ENCODE measurements around the gene CELSR1.
A peak's percentile ranks its signal among the peaks of the same experiment; 100 is the strongest.

The CELSR1 gene, protein sequence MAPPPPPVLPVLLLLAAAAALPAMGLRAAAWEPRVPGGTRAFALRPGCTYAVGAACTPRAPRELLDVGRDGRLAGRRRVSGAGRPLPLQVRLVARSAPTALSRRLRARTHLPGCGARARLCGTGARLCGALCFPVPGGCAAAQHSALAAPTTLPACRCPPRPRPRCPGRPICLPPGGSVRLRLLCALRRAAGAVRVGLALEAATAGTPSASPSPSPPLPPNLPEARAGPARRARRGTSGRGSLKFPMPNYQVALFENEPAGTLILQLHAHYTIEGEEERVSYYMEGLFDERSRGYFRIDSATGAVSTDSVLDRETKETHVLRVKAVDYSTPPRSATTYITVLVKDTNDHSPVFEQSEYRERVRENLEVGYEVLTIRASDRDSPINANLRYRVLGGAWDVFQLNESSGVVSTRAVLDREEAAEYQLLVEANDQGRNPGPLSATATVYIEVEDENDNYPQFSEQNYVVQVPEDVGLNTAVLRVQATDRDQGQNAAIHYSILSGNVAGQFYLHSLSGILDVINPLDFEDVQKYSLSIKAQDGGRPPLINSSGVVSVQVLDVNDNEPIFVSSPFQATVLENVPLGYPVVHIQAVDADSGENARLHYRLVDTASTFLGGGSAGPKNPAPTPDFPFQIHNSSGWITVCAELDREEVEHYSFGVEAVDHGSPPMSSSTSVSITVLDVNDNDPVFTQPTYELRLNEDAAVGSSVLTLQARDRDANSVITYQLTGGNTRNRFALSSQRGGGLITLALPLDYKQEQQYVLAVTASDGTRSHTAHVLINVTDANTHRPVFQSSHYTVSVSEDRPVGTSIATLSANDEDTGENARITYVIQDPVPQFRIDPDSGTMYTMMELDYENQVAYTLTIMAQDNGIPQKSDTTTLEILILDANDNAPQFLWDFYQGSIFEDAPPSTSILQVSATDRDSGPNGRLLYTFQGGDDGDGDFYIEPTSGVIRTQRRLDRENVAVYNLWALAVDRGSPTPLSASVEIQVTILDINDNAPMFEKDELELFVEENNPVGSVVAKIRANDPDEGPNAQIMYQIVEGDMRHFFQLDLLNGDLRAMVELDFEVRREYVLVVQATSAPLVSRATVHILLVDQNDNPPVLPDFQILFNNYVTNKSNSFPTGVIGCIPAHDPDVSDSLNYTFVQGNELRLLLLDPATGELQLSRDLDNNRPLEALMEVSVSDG (N-terminal part only)

DNA sequence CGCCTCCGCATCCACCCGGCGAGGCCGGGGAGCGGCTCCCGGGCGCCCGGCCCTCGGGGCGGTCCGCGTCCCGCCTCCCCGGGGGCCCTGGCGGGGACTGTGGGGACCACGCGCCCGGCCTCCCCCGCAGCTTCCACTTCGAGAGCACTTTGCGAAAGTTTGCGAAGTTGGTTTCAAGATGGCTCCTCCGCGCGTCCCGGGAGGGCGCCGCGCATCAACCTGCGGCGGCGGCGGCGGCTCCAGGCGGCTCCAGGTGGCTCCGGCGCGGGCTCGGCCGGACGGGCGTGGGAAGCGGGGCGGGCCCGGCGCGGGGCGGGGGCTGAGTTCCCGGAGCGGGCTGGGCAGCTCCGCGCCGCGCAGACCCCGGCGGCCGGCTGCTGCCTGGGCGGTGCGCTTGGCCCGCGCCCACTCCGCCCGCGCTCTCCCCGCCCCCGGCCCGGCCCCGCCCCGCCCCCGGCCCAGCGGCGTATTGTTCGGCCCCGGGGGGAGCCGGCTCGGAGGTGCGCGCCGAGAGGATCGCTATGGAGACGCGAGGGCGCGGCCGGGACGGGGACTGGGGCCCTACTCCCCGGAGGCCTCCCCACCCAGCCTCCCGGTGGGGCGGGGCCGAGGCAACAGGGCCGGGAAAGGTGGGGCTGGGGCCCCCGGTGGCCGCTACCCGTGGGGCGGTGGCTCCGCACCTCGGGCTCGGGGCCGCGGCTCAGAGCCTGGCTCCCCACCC lies at the start of gene CELSR1:
TSS of gene CELSR1 (minus strand) at position 396 of the 721 bp plus-strand sequence. CDS start 450 bp downstream, outside the sequence.
- peak; percentile 83 for DNase-seq

DNA sequence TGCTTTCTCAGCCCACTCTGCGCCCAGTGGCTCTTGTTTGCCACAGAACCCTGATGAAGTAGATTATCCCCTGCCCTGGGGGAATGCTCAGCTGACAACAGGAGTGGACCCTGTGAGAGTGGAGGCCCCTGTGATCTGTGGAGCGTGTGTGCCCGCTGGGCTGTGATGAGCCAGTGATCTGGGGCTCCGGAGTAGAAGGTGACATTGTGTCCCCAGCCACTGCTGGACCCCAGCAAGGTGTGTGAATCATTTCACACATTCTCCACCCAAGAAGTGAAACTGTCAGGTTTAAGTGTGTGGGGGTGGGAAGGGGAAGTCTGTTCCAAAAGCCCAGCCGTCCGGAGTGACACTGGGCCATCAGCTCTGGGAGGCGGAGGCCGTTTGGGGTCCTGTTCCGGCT lies 49.6 kb upstream of the CELSR1 start:
- no peak for DNase-seq

DNA sequence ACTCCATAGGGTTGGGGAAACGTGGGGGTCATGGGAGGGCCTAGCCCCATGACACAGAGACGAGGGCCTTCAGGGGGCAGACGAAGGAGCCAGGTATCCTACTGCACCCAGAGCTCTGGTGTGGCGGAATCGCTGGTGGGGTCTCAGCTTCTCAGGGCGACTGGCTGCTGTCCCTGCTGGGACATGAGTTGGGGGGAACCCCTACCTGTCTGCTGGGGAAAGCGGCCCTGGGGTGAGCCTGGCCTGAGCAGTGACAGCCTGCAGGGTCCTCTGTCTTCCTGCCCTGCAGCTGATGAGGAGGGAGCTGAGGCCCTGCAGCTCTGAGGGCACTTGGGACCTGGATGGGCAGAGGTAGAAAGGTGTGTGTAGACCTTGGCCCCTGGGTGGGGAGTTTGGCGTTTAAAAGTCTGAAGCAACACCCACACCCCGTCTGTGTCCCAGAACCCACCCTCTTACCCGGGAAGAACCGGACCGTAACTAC lies 49.2 kb upstream of the CELSR1 start:
- DNase-seq, result no peak

DNA sequence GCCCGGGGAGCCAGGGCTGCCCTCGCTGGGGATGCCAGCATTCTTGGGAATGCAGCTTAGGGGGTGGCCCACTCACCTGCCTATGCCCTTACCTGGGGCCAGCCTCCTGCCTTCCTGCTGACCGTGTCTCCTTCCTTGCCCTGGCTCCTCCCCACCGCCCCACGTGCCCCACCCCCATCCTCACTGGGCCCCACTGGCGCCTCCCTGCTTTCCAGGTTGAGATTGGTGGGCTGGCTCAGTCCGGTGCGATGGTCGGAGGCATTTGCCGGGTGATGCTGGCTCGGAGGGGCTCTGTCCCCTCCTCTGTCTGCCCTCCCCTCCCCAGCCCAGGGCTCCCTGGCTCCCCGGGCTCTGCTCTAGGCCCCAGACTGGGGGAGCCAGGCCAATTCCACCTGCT lies 48.7 kb upstream of the CELSR1 start:
- no peak for DNase-seq

DNA sequence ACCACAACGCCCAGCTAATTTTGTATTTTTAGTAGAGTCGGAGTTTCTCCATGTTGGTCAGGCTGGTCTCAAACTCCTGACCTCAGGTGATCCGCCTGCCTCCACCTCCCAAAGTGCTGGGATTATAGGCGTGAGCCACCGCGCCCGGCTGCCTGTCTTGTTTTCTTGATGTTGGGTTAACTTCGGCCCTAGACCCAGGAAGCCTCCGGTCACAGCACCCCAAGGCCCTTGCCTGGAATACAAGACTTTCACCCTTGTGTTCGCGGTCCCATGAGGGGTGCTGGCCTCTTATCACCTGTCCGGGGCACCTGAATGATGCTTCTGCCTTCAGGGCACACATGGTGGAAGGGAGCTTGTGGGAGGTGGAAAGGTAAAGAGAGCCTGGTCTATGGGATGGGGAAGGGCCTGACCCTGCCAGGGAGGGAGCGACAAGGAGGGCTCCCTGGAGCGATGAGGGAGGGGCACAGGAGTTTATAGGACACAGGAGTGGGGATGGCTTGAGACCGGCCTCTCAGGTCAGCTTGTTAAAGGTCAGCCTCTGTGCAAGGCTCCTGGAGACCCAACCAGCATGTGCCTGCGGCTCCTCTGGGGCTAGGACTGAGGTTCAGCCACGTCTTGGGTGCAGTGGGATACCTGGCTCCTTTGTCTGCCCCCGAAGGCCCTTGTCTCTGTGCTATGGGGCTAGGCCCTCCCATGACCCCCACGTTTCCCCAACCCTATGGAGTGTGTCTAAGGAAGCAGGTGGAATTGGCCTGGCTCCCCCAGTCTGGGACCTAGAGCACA lies 48.1 kb upstream of the CELSR1 start:
- no peak for DNase-seq

DNA sequence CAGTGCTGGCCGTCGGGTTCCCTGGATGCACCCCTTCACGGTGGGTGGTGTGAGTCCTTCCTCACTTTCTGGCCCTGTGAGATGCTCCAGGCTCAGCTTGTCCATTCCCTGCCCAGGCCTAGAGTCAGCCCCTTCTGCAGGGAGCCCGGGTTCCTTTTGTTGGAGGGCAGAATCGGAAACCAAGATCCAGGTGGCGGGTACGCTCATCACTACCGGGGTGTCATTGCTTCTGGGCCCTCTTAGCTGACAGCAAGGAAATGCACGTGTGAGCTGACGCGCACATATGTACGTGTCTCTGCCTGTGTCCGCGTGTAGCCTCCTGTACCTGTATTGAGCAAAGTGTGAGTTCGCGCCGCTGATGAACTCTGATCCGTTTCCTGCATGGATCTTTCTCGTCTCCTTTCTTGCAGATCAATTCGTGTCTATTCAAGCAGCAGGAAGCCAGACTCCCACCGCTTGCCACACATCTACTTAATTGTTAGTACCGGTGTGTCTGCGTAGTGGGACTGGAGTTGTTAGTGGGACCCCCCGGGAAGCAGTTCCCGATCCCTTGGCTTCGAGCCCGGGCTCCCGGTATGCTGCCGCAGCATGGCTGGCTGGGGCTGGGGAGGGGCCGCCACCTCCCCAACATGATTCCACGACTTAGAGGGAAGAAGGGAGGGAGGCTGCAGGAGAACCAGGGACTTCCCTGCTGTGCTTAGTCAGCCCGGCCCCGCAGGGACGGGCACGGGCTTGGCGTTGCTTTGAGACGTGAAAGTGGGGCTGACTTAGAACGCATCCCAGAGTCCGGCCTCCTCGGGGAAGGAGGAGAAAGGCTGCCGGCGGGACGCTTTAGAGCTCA lies 46.9 kb upstream of the CELSR1 start:
- DNase-seq, result peak; percentile 94

DNA sequence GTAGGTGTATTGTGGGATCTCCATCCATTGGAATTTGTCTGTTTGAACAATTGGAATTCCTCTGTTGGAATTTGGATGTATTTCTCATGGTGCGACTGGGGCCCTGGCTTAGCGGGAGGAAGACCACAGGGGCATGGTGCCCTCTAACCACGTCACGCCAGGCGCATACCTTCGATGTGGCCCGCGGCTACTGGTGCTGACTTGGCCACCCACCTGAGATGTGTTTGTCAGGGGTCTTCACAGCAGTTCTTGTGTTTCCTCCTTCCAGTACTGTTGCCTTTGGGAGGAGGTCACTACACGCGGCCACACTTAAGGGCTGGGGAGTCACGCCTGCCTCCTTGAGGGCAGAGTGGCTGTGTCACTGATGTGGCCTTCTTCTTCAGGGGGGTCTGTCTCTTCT lies 46.2 kb upstream of the CELSR1 start:
- DNase-seq, result no peak

DNA sequence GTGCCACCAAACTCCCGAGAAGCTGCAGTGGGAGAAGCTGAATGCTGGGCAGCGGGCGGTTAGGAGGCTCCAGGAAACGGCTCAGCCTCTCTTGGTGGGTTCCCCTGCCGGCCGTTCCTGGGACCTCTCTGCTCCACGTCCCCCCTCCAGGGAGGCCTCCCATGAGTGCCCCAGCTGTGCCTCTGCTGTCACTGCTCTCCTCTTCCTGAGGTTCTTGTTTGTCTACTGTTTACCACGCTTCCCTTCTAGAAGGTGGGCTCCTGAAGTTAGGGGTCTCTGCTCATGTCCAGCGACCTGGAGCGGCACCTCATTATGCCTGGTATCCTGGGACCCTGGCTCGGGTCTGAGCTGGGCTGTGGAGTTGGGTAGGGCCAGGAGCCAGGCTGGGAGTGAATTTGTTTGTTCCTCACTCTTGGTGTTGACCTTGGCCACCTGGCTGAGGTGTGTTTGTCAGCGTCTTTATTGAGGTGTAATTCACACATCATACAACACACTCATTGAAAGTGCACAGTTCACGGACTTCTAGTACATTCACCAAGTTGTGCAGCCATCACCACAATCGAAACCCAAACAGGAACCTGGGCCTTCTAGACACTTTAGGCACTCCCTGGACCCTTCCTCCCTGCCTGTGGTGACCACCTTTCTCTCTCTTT lies 45.0 kb upstream of the CELSR1 start:
- no peak for DNase-seq

DNA sequence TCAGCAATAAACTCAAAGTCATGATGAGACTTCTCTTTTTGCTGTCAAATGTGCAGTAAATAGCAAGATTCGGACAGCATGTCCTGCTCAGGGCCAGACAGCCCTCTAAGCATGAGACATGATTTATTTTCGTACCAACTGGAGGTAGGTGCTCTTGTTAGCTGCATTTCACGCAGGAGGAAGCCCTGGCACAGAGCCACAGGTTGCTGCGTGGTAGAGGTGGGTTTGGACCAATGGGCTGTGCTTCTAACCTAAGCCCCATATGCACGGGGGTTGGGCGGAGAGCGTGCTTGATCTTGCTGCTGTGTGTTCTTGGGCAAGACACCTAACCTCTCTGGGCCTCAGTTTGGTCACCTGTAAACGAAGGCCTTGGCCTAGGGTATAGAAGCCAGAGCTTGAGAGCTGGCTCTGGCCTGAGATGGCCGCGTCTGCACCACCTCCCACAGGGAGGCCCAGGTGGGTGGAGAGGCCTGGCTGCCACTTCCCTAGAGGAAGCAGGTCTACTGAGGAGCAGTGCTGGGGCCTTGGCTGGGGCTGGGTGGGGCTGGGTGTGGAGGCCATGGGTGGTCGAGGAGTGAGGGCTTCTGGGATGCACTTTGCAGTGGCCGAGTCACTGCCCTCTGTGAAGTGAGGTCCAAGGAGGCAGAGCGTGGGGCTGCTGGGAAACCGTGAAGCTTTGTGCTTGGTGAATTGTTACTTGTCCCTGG lies 44.3 kb upstream of the CELSR1 start:
- DNase-seq, result peak; percentile 75

DNA sequence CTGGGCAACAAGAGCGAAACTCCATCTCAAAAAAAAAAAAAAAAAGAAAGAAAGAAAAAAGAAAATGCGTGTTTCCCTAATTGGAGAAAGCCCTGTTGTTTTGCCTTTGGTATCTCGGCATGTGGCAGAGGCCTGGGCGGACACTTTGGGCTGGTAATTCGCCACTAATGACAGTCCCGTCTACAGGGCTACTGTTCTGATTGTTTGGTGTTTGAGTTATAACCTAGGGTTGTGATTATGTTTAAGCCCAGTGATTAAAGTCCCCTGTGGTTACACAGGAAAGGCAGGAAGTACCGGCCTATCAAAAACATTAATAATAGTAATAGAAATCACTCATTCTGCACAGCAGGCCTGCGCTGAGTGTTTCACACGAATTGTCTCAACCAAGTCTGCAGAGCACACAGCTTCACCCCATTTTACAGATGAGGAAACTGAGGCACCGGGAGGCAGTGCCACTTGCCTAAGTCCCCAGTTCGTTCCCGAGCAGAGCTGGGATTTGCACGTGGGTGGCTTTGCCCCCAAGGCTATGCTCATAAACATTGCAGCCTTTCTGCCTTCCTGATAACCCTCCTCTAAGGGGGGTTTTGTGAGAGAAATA lies 43.6 kb upstream of the CELSR1 start:
- peak; percentile 96 for DNase-seq

DNA sequence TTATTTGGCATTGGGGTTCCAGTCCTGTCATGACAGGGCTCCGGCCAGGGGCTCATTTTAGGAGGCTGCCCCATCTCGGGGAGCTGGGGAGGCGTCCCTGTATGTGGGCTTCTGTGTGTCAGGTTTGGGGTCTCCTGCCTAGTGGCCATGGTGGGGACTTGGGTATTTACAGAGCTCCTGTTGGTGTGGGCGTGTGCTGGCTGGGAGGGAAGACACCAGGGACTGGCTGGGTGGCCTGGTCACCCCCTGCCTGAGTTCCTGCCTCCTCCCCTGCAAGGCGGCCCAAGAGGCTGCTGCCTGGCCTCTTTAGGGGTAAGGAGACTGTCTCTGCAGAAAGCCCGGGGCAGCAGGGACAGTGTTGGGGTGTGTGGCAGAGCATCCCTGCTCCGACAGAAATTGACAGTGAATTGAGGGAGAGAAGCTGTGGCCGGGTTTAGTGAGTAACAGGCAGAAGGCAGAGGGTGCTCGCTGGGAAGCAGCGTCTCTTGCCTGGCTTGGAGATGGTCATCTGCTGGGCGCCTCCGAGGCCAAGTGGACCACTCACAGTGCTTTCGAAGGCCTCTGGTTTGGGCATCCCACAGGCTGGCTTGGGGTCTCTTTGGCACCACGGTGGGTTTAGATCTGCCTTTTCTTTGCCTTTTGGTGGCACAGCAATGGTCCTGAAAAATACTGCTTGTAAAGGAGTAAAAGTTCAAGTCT lies 42.5 kb upstream of the CELSR1 start:
- no peak for DNase-seq

DNA sequence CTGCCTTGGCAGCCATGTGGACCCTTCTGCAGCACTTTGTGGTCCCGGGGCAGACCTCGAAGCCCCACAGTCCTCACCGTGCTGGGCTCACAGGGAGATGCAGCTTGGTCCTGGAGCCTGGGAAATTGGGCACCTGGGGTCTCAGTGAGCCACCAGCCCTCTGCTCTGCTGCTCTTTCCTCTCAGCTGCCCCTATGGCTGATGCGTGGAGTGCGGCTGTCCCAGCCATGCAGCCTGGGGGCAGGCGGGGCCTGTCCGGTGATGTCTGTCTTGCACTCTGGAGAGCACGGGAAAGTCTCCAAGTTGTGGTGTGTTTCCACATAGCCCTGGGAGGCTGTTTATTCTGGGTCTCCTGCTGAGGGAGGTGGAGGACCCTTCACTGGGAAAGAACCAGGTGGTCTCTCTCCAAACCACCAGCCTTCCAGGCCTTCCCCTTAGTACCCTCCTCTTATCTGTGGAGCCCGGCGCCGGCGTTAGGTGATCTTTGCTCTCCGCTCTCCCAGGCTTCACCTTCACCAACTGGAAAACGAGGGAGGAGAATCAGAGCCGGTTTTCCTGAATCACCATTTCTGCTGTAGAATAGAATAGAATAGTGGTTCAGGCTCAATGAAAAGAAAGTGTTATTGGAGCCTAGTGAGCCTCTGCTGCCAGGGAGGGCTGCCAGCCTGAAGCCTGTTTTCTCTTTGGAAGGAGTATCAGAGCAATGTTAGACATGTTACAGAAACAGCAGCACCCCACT lies 41.6 kb upstream of the CELSR1 start:
- no peak for DNase-seq

DNA sequence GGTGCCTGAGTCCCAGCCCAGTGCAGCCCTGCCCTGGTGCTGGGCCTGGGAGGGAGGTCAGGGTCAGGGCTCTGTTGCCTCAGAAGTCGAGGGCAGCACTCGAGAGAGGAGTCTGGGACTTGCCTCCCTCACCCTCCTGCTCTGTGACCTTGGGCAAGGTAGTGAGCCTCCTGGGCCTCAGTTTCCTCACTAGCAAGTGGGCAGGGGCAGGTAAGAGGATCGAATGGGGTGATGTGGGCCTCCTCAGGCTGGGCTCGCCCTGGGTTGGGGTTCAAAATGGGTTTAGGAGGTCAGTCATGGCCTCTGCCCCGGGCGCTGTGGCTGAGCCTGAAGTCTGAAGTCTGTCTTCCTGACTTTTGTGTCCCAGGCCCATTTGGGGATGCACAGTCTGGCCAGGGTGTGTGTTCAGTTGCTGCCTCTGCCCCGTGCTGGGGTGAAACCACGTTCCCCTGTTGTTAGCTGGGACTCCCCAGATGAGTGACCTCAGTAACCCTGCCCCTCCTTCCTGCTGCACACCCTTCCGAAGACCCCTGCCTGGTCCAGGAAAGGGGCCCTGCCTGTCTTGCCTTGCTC lies 40.9 kb upstream of the CELSR1 start:
- DNase-seq, result no peak

DNA sequence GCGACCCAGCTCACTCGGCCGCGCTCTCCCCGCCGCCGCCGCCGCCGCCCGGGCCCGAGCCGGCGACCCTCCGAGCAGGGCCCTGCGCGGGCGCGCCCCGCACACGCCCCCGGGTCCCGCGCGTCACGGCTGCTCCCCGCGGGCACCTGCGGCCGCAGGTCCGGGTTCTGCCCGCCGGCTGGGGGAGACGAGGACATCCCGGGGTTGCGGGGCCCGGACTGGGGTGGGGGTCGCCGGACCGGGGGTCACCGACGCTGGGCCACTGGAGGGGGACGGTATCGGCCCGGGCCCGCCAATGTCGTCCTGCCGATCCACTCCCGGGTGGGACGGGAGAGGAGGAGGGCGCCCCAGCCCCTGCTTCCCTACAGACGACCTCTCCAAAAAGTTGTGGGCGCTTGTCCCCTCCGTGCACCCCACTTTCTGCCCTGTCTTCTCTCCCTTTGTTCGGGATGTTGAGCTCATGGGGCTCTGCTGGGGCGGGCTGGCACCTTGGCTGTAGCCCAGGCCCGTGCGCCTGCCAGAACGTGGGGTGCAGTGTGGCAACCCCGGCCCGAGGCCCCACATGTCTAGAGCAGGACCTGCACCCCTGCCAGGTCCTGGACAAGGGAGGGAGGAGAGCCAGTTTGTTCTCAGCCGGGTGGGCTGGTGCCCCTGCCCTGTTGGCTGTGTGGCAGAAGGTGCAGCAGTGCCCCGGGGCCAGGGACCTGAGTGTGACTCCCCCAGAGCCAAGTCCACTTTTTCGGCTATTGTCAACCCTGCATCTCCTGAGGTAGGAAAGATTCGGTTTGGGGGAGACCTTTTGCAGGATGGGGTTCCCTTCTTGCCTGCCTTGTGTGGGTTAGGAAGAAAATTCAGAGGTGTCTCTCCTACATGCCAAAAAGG lies 40.2 kb upstream of the CELSR1 start:
- peak; percentile 54 for DNase-seq

DNA sequence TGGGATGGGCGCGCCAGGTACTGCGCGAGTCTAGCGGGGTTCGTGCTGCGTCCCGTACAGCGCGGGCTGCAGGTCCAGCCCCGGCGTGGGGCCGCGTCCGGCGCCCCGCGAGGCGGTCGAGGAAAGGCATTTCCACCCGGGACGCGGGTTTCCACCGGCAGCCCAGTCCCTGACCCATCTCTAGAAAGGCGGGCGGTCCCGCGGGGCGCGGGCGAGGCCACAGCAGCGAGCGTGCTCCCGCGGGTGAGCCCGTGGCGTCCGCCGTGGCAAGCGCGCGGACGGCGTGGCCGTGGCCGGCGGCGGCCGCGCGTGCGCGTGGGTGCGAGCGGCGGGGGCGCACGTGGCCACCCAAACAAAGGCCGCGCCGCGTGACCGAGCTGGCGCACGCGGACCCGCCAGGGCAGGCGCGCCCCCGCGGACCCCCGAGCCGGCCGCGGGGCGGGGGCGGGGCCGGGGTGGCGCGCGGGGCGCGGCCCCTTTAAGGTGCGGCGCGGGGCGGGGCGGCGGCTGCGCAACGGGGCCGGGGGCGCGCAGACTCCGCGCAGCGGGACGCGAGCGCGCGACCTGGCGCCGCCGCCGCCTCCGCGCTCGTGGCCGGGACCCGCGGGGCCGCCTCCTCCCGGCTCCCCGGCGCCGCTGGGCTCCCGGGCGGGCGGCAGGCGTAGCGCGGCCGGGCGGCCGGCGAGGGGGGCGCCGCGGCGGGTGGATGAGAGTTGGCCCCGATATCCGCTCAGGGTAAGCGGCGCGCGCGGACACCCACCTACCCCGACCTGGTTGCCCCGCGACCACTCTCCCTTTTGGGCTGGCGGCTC lies 39.3 kb upstream of the CELSR1 start:
- DNase-seq, result peak; percentile 85
